Type B pancreatic cell (in vitro differentiated cells): ENCODE measurements around the gene RASL10B. TPM values are rescaled to one million over a fixed set of nuclear protein-coding genes. Genes with fewer than 3 reads are reported as not detected.
A peak's percentile ranks its signal among the peaks of the same experiment; 100 is the strongest.

Experiments
- DNase-seq: peaks from one replicate; pipeline ENCODE4 v3.0.0; 2021; ENCODE audit warnings: mixed read lengths; ENCODE audit not compliant: unreplicated experiment; ENCODE audit errors: extremely low spot score
- H3K27ac Mint-ChIP-seq: 2 replicates; pipeline ENCODE4 v1.8.0; 2021; ENCODE audit warnings: mild to moderate bottlenecking, mixed read lengths
- H3K27me3 Mint-ChIP-seq: 2 replicates; pipeline ENCODE4 v1.8.0; 2021; ENCODE audit warnings: mixed read lengths
- H3K36me3 Mint-ChIP-seq: 2 replicates; pipeline ENCODE4 v1.8.0; 2021; ENCODE audit warnings: mixed read lengths
- H3K4me1 Mint-ChIP-seq: one replicate; pipeline ENCODE4 v1.8.0; 2021; ENCODE audit warnings: mixed read lengths; ENCODE audit not compliant: unreplicated experiment
- H3K4me3 Mint-ChIP-seq: 2 replicates; pipeline ENCODE4 v1.8.0; 2021; ENCODE audit warnings: mild to moderate bottlenecking, mixed read lengths
- H3K9me3 Mint-ChIP-seq: 2 replicates; pipeline ENCODE4 v1.8.0; 2021; ENCODE audit warnings: mixed read lengths
- total RNA-seq: library from RNA; stranded (reverse); gene quantifications from 2 replicates; pipeline ENCODE4 v1.2.1, GENCODE V29; 2021; ENCODE audit warnings: low replicate concordance
- TF ChIP-seq, protein P1 (sequence below): fragments of 200-600 bp; sonication (generic); conservative IDR thresholded peaks from 2 replicates; pipeline ENCODE4 v1.5.0; 2021; ENCODE audit warnings: antibody characterized with exemption, mild to moderate bottlenecking

Gene RASL10B
- total RNA-seq, 1 donor from 2014 or later, result 29.4 TPM

DNA sequence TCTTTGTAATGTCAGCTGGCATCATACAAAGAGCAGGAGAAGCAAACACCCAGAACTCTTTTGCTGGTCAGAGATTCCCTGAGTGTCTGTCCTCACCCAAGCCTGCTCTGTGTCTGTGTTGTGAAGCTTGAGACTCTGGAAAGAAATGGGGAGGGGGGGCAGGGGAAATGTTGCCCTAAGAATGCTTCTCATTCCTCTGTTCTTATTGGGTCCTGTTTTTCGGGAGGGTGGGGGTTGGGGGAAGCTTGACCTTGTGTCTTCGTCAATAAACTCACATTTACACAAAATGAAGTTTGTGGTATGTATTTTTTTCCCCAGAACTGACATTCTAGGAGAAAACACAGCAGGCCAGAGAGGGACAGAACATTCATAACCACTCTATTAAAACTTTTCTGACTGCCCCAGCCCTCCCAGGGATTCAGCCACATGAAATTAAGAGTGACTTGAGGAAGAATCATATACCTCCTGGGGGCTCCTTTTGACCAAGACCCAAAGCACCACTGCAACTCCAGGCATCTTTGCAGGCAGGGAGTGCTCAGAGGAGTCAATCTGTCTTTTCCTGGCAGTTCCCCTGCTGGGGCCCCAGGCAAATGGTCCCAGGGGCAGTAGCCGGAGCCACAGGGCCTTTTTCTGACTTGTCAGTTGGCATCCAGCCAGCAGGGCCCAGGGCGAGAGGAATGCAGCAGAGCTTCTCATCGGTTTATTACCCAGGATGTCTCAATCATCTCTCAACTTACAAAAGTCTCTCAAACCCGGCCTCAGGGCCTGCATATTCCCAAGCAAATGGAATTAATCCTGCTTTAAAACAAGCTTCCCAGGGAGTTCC, 5.1 kb upstream of the RASL10B start:
- Mint-ChIP-seq H3K4me3 (peak overlapping the region; percentile 67), H3K9me3 (no peaks in the 10 kb centered on the region), H3K27ac (peak overlapping the region; percentile 21), H3K36me3 (peaks cover 15% of the 10 kb centered on the region), H3K4me1 (peaks cover 54% of the 10 kb centered on the region), H3K27me3 (peaks cover 10% of the 10 kb centered on the region)
- peak; percentile 86 for DNase-seq
- TF ChIP-seq, protein P1, sequence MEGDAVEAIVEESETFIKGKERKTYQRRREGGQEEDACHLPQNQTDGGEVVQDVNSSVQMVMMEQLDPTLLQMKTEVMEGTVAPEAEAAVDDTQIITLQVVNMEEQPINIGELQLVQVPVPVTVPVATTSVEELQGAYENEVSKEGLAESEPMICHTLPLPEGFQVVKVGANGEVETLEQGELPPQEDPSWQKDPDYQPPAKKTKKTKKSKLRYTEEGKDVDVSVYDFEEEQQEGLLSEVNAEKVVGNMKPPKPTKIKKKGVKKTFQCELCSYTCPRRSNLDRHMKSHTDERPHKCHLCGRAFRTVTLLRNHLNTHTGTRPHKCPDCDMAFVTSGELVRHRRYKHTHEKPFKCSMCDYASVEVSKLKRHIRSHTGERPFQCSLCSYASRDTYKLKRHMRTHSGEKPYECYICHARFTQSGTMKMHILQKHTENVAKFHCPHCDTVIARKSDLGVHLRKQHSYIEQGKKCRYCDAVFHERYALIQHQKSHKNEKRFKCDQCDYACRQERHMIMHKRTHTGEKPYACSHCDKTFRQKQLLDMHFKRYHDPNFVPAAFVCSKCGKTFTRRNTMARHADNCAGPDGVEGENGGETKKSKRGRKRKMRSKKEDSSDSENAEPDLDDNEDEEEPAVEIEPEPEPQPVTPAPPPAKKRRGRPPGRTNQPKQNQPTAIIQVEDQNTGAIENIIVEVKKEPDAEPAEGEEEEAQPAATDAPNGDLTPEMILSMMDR, result no peak

DNA sequence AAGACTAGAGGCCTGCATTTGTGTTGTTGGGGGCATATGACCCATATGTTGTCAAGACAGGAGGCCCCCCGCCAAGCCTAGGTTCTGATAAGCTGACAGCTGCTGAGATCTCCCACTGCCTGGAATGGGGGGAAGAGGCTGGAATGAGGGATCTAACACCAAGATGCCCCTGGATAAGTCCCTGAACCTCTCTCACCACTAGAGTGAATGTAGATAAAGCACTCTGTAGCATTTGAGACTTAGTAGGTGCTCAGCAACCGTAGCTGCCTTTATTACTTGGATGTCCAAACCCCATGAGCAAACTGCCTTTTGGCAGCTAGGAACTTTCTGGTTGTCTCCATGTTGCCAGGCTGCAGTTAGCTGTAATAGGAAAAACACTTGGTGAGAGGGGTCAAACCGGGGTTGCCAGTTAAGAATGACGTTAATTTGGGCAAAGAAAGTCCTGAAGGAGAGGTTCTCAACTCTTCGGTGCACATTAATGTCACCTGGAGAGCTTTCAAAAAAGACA, 4.4 kb upstream of the RASL10B start:
- H3K36me3 Mint-ChIP-seq, result peaks cover 11% of the 10 kb centered on the region
- H3K4me1 Mint-ChIP-seq, result peaks cover 54% of the 10 kb centered on the region
- peak overlapping the region; percentile 21 for H3K27ac Mint-ChIP-seq
- peak overlapping the region; percentile 26 for H3K4me3 Mint-ChIP-seq
- H3K9me3 Mint-ChIP-seq, result no peaks in the 10 kb centered on the region
- no peak for DNase-seq
- H3K27me3 Mint-ChIP-seq, result peaks cover 10% of the 10 kb centered on the region
- TF ChIP-seq, protein P1, result no peak

DNA sequence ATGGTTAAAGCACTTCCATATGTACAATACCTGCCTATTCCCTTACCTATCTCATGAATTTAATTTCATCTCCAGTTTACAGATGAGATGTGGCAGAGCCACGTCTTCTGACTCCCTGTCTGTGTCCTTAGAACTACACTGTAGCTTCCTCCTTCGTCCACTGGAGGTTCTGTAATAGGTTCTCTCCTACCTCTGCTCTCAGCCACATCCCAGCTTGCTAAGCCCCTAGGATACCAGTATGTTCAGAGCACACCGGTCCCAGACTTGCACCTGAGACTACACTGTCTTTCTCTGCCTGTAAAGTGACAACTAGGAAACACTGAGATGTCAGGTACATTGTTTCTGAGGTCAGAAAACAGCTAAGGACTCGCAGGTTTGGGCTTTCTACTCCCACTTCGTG, 3.8 kb upstream of the RASL10B start:
- no peaks in the 10 kb centered on the region for H3K9me3 Mint-ChIP-seq
- peaks cover 54% of the 10 kb centered on the region for H3K4me1 Mint-ChIP-seq
- TF ChIP-seq, protein P1, result no peak
- no peak for DNase-seq
- H3K27me3 Mint-ChIP-seq, result peaks cover 10% of the 10 kb centered on the region
- peaks cover 11% of the 10 kb centered on the region for H3K36me3 Mint-ChIP-seq
- peak overlapping the region; percentile 26 for H3K4me3 Mint-ChIP-seq
- peak overlapping the region; percentile 21 for H3K27ac Mint-ChIP-seq

DNA sequence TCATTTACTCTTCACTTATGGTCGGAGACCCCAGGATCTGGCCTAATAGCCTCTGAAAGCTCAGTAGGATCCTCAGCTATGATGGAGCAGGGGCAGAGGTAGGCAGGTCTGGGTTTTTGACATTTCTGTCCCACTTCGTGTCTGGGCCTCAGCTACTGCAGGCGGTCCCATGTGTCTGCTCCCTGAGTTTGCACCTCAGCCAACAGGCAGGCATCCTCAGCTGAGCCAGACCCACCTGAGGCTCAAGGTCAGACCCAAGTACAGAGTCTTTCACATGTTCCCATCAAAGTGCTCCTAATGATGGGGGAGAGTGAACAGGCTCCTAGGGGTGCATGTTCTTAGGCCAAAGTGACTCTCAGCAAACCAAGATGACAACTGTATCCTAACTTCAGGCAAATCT, 2.9 kb upstream of the RASL10B start:
- Mint-ChIP-seq H3K27ac (no peak overlapping the region), H3K4me3 (no peak overlapping the region), H3K9me3 (no peaks in the 10 kb centered on the region), H3K27me3 (peaks cover 10% of the 10 kb centered on the region), H3K36me3 (peaks cover 9% of the 10 kb centered on the region), H3K4me1 (peaks cover 54% of the 10 kb centered on the region)
- DNase-seq, result no peak
- TF ChIP-seq, protein P1, result no peak

DNA sequence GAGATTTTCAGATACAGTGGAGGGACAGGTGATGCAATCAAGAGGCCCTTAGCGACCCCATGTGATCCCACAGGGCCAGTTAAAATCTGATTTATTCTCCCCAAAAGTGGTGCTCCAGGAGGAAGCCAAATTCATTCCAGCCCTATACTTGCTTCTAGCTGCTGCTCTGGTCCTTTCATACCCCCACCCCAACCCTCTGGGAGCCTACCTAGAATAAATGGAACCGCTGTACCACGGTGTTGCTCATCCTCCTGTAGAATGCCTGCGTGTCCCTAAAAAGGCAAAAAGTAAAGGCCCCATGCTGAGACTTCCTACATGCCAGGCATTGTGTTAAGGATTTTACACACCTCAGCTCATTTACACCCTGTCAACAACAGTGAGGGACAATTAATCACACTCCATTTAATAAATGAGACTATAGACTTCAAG, 2.0 kb upstream of the RASL10B start:
- peak overlapping the region; percentile 76 for H3K4me3 Mint-ChIP-seq
- DNase-seq, result no peak
- H3K27ac Mint-ChIP-seq, result no peak overlapping the region

More for the DNA sequence above, 2.0 kb upstream of the RASL10B start:
- H3K9me3 Mint-ChIP-seq, result no peaks in the 10 kb centered on the region
- H3K4me1 Mint-ChIP-seq, result peaks cover 54% of the 10 kb centered on the region
- H3K27me3 Mint-ChIP-seq, result peaks cover 10% of the 10 kb centered on the region
- H3K36me3 Mint-ChIP-seq, result peaks cover under 1% of the 10 kb centered on the region
- TF ChIP-seq, protein P1, result no peak
